ENCODE results near the gene PVALEF.

DNA sequence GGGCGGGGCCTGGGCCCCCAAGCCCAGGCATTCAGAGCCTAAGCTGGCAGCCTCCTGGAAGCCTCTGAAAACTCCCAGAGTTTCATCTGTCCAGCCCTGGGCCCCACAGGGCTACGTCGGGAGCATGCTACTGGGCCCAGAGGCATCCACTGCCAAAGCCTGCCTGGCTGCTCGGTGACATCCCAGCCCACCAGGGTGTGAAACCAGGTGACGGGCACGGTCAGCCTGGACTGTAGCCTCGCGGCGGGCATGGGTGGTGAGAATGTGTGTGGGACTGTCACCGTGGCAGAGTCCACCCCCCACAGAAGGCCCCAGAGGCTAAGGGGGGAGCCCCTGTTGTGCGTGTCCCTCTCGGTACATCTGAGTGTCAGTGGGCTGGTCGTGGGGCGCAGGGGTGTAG, 26.3 kb downstream of the PVALEF start:
- TF ChIP-seq, protein P1, sequence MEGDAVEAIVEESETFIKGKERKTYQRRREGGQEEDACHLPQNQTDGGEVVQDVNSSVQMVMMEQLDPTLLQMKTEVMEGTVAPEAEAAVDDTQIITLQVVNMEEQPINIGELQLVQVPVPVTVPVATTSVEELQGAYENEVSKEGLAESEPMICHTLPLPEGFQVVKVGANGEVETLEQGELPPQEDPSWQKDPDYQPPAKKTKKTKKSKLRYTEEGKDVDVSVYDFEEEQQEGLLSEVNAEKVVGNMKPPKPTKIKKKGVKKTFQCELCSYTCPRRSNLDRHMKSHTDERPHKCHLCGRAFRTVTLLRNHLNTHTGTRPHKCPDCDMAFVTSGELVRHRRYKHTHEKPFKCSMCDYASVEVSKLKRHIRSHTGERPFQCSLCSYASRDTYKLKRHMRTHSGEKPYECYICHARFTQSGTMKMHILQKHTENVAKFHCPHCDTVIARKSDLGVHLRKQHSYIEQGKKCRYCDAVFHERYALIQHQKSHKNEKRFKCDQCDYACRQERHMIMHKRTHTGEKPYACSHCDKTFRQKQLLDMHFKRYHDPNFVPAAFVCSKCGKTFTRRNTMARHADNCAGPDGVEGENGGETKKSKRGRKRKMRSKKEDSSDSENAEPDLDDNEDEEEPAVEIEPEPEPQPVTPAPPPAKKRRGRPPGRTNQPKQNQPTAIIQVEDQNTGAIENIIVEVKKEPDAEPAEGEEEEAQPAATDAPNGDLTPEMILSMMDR (optimal IDR thresholded peaks at IDR 0.05 in 1 of 3, IDR thresholded peaks at IDR 0.05 in 1 of 3, conservative IDR thresholded peaks at IDR 0.05 in 1 of 3; ENCODE audit: extremely low read depth in 1 of 3, insufficient read depth in 2 of 3, low read length in 3 of 3) = no peak
- TF ChIP-seq EZH2 (IDR thresholded peaks at IDR 0.05; ENCODE audit: low read length) = no peak

Measured in keratinocyte (primary cell).